ENCODE data around the gene SERPINB6.

Gene SERPINB6

GRCh38 chr6:3017304-3017703, 45.9 kb upstream of the SERPINB6 start:
- H3K4me2 ChIP-seq (ENCODE audit: low read length) = no peak overlapping the region
- H3K79me2 ChIP-seq (ENCODE audit: control insufficient read depth, low read length) = peaks cover 8% of the 10 kb centered on the region
- H3K4me3 ChIP-seq (ENCODE audit: low read length) = no peak overlapping the region
- peaks cover 10% of the 10 kb centered on the region for H3K36me3 ChIP-seq (ENCODE audit: control insufficient read depth, low read length)
- TF ChIP-seq CTCF (IDR thresholded peaks at IDR 0.05; ENCODE audit: low read depth, low read length, poor library complexity, severe bottlenecking) (no peak), EZH2phosphoT487 (IDR thresholded peaks at IDR 0.05; ENCODE audit: borderline replicate concordance, low read length) (no peak)
- no peaks in the 10 kb centered on the region for H3K9me2 ChIP-seq (replicated peaks; ENCODE audit: control insufficient read depth, low read length)
- peaks cover 16% of the 10 kb centered on the region for H3F3A ChIP-seq (ENCODE audit: control insufficient read depth, insufficient read depth)
- no peaks in the 10 kb centered on the region for H3K27me3 ChIP-seq (ENCODE audit: control insufficient read depth, low read length)
- H4K20me1 ChIP-seq (ENCODE audit: control insufficient read depth, insufficient read depth, low read depth, low read length) = no peaks in the 10 kb centered on the region
- no peak overlapping the region for H3K27ac ChIP-seq (ENCODE audit: low read depth, low read length)
- peaks cover 13% of the 10 kb centered on the region for H3K4me1 ChIP-seq (ENCODE audit: control insufficient read depth, low read length)
- no peaks in the 10 kb centered on the region for H3K9me3 ChIP-seq (ENCODE audit: control insufficient read depth, insufficient read depth, low read length)

DNA sequence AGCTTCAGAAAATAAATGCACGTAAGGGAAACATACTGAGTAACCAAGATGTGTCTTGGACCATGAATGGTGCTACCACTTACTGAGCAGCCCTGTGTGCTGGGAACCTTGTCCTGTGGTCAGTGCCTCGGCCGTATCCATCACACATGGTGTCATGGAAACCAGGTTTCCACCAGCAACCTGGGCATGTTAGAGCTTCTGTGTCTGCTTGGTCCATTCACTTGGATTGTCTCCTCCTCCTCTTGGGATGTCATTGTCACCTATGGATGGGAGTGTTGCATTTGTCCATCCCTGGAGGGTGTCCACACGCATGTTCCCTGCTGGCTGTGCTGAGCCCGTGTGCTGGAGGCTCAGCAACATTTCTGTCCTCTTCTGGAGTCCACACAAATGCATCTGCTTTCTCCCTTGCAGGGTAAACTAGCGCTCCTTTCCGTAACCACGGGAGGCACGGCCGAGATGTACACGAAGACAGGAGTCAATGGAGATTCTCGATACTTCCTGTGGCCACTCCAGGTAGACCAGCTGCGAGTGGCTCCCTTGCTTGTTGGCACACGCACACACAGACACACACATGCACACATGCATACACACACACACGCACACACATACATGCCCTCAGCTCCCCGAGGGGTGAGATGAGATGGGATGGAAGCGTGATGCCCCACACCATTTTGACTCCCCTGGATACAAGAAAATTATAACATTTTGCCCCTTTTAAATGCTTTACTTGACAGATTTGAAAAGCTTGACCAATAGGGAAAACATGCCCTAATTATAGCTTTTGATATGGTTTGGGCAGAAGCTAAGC, 45.3 kb upstream of the SERPINB6 start:
- Histone ChIP-seq H3K79me2 (ENCODE audit: control insufficient read depth, low read length) (peaks cover 4% of the 10 kb centered on the region; the same call in 1 of the 2 replicates), H3K4me1 (ENCODE audit: control insufficient read depth, low read length) (peaks cover 7% of the 10 kb centered on the region), H3K9me3 (ENCODE audit: control insufficient read depth, insufficient read depth, low read length) (peaks cover 2% of the 10 kb centered on the region; the same call in 1 of the 2 replicates), H3K36me3 (ENCODE audit: control insufficient read depth, low read length) (peaks cover 15% of the 10 kb centered on the region), H3K27me3 (ENCODE audit: control insufficient read depth, low read length) (no peaks in the 10 kb centered on the region), H3K9me2 (replicated peaks; ENCODE audit: control insufficient read depth, low read length) (no peaks in the 10 kb centered on the region), H3K4me2 (ENCODE audit: low read length) (no peak overlapping the region), H3K27ac (ENCODE audit: low read depth, low read length) (no peak overlapping the region), H4K20me1 (ENCODE audit: control insufficient read depth, insufficient read depth, low read depth, low read length) (no peaks in the 10 kb centered on the region), H3K4me3 (ENCODE audit: low read length) (no peak overlapping the region), H3F3A (ENCODE audit: control insufficient read depth, insufficient read depth) (peaks cover 16% of the 10 kb centered on the region)
- TF ChIP-seq CTCF (IDR thresholded peaks at IDR 0.05; ENCODE audit: low read depth, low read length, poor library complexity, severe bottlenecking) (no peak), EZH2phosphoT487 (IDR thresholded peaks at IDR 0.05; ENCODE audit: borderline replicate concordance, low read length) (no peak)

GRCh38 chr6:3015144-3015543, 43.8 kb upstream of the SERPINB6 start:
- Histone ChIP-seq H3K27me3 (ENCODE audit: control insufficient read depth, low read length) (no peaks in the 10 kb centered on the region), H3K9me3 (ENCODE audit: control insufficient read depth, insufficient read depth, low read length) (peaks cover 4% of the 10 kb centered on the region; the same call in 1 of the 2 replicates), H3K4me1 (ENCODE audit: control insufficient read depth, low read length) (no peaks in the 10 kb centered on the region), H3K79me2 (ENCODE audit: control insufficient read depth, low read length) (no peaks in the 10 kb centered on the region), H3K4me3 (ENCODE audit: low read length) (no peak overlapping the region), H3K9me2 (replicated peaks; ENCODE audit: control insufficient read depth, low read length) (no peaks in the 10 kb centered on the region), H4K20me1 (ENCODE audit: control insufficient read depth, insufficient read depth, low read depth, low read length) (no peaks in the 10 kb centered on the region), H3K27ac (ENCODE audit: low read depth, low read length) (no peak overlapping the region), H3K36me3 (ENCODE audit: control insufficient read depth, low read length) (peaks cover 22% of the 10 kb centered on the region), H3K4me2 (ENCODE audit: low read length) (no peak overlapping the region), H3F3A (ENCODE audit: control insufficient read depth, insufficient read depth) (peaks cover 10% of the 10 kb centered on the region)
- TF ChIP-seq EZH2phosphoT487 (IDR thresholded peaks at IDR 0.05; ENCODE audit: borderline replicate concordance, low read length) = no peak
- TF ChIP-seq CTCF (IDR thresholded peaks at IDR 0.05; ENCODE audit: low read depth, low read length, poor library complexity, severe bottlenecking) = no peak
